T1000 (cell line): ENCODE data around the gene YTHDF1.

Experiments used
- DNase-seq: peaks from one replicate; lab custom pipeline; 2025; ENCODE audit warnings: mixed read lengths; lab: John Stamatoyannopoulos, UW

The YTHDF1 gene

DNA sequence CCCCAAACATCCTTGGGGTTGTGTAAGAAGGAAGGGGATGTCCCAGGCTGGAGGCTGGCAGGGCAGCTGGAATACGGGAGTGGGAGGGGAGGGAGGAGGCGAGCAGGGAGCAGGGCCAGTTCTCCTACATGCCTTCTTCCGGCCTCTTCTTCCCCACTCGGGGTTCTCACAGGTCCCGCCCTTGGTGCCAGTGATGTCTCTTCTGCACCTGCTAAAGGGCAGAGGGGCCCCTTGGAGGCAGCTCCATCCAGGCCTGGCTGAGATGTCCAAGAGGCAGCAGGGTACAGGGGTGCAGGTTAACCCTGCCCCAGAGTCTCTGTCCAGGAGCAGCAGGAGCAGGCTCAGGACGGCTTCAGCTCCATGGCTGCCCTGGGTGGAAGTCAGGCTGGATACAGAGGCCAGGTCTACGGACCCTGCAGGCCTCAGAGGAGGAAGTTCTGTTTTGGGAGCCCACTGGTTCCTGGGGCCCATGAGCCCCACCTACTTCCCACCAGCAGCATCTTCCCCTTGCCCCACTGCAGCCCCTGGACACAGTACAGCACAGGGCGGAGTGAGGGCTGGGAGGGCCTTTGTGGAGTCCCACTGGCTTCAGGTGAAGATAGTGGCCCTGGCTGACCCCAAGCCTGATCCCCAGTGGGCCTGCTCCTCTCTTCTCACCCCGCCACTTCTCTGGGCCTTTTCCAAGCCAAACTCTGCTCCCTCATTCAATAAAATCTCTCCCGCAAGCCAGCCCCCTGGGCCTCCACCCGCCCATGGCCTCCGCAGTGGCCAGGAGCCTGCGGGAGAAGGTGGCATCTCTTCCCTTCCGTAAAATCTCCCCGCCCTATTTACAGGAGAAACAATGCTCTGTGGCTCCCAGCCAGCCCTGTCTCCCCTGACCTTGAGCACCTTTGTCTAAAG is 60.4 kb downstream of the YTHDF1 start:
- no peak for DNase-seq

DNA sequence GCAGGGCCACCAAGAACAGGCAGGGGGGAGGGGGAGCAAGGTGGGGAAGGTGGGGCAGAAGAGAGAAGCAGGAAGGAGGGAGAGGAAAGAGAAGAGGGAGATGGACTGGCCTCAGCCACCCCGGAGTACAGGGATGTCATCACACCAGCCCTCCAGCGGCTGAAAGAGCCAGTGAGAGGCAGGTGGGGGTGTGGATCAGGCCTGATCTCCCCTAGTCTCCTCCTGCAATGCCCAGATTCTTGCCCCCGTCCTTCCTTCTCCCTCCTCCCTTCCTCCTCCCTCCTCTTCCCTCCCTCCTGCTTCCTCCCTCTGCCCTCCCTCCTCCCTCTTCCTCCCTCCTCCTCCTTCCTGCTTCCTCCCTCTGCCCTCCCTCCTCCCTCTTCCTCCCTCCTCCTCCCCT is 61.5 kb downstream of the YTHDF1 start:
- no peak for DNase-seq

DNA sequence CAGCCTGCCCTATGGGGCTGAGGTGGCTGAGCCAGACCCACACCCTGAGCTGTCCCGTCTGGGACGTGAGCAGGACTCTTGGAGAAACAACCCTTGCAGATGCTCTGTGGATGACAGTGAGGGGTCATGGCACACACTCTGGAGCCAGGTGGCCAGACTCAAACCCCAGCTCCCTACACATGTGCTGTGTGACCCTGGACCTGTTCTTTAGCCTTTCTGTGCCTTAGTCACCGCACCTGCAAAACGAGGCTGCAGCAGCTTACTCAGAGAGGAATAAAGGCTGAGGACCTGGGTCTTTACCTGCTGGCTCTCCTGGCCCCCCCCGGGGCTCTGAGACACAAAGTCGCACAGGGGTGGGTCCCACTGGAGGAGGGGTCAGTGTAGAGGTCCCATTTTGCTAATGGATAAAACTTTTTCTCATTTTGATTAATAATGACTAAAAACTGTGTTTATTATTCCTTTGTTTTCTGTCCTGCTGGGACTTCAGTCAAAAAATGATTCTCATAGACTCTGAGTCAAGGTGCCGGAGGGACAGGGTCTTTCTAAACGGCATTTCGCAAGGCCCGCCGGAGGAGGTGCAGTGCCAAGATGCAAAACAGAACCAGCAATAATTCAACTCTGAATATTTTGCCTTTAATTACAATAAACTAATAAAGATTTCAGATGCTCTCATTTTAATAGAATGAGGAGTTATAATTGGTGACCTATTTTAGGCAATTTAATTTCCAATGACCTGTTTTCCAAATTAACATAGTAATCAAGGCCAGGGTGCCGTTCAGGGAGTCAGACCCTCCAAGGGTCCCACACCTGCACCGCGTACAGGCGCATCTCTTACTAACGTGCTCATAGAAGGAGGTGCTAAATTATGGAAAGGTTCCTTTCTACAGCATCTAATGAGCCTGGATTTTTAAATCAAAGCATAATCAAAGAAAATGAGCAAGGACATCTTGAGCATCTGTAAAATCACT is 62.4 kb downstream of the YTHDF1 start:
- no peak for DNase-seq

- no peak for DNase-seq
Observed at GRCh38 chr20:63152322-63153253, 63.3 kb downstream of the YTHDF1 start.

DNA sequence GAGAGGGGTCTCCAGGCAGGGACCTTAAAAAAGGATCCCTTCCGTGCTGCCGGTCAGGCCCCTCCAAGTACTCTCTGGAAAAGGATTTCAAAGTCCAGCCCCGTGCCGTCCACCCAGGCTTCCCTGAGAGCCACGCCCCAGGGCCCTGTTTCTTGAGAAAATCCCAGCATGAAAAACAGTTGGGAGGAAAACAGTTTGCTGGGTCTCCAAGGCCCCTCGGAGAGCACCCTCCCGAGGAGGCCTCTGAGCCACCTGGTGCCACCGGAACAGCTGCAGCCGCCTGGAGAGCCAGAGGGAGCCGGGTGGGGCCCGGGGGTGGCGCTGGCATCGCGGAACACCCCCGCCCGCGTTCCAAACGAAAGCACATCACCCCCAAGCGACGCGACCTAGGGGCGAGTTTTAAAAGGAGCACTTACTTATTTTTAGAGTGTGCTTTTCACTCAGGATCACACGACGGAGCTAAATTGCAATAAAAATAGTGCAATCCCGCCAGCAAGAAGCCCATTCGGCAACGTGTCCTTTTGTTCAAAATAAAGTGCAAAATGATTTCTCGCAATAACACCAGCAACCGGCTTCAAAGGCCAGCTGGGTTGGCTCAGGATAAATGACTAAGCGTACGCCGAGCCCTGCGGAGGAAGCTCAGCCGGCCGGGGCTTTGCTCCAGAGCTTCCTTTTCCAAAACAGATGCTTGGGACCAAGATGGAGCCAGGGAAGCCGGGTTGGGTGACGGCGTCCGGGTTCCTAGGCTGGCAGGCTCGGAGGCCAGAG is 64.2 kb downstream of the YTHDF1 start:
- DNase-seq, result no peak

- no peak for DNase-seq
Observed at GRCh38 chr20:63150911-63151531, 64.9 kb downstream of the YTHDF1 start.

GRCh38 chr20:63150391-63150898 is 65.5 kb downstream of the YTHDF1 start:
- no peak for DNase-seq

DNA sequence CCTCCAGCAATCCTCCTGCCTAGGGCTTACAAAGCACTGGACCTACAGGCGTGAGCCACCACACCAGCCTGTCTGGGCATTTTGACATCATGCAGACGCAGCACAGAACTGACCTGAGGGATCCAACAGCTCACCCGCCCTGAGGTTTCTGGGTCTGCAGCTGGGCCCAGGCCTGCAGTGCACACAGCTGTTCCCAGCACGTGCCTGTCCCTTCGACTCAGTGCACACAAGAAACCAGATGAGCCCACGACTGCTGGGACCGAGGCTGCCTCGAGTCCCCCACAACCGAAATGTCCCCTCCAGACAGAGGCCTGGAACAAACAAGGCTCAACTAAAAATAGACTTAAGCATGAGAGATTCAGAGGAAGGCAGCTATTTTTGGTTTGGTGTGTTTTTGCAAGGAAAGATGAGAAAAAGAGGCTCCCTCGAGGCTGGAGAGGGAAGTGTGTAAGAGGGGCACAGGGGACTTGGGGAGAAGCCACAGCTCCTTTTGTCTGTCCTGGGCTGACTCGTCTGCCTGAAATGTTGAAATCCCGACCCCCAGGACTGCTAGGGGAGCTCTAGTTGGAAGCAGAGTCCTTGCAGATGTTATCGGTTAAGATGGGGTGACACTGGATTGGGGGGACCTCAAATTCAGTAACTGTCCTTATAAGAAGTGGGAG is 66.3 kb downstream of the YTHDF1 start:
- DNase-seq, result no peak

DNA sequence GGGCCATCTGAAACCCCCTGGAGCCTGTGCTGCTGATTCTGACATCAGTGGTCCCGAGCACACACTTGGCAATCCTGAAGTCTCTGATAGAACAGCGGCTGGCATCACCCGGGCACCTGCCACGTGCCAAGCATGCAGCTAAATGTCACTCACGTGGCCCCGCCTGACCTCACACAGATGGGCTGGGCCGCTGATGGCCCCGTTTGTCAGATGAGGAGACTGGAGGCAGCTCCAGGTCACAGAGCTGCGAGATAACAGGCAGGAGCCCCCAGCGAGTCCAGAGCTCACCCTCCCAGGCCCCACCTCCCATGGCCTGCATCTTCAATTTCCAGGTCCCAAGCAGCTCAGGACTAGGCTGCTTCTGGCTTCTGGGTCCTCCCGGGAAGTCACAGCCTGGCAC is 67.2 kb downstream of the YTHDF1 start:
- DNase-seq, result no peak

DNA sequence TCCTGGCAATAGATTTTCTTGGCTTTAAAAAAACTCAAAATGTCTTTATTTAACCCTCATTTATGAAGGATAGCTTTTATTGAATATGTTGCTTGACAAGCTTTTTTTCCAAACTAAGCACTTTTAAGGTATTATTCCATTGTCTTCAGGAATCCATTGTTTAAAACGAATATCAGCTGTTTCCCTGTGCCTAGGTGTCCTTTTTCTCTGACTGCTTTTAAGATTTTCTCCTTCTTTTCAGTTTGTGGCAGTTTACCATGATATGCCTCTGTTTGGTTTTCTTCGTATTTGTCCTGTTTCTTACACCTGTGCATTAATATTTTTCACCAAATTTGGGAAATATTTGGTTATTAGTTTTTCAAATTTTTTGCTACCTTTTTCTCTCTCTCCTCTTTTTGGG is 68.4 kb downstream of the YTHDF1 start:
- no peak for DNase-seq
